Measurements from ENCODE around the gene WDFY4.

DNA sequence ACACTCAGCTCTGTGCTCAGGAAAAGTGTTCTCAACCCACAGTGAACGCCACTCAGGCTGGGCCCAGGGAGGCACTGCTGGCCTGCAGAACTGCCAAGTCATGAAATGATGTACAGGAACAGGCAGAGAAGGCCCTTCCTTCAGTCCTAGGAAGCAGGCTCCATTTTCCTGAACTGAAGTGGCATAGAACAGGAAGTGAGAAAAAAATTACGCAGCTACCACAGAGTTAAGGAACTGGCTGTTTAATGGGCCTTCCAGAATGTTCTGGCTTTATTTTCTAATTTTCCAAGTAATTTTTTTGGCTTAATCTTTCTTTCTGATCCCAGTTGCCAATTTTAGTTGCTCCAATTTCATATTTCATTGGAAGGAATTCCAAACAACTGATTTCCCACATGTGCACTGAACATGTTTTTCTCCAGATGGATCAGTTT is 215.7 kb downstream of the WDFY4 start:
- TF ChIP-seq, protein P1, sequence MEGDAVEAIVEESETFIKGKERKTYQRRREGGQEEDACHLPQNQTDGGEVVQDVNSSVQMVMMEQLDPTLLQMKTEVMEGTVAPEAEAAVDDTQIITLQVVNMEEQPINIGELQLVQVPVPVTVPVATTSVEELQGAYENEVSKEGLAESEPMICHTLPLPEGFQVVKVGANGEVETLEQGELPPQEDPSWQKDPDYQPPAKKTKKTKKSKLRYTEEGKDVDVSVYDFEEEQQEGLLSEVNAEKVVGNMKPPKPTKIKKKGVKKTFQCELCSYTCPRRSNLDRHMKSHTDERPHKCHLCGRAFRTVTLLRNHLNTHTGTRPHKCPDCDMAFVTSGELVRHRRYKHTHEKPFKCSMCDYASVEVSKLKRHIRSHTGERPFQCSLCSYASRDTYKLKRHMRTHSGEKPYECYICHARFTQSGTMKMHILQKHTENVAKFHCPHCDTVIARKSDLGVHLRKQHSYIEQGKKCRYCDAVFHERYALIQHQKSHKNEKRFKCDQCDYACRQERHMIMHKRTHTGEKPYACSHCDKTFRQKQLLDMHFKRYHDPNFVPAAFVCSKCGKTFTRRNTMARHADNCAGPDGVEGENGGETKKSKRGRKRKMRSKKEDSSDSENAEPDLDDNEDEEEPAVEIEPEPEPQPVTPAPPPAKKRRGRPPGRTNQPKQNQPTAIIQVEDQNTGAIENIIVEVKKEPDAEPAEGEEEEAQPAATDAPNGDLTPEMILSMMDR (IDR thresholded peaks at IDR 0.05) = no peak
- no peak for TF ChIP-seq POLR2A (IDR thresholded peaks at IDR 0.05)
